HL-60 (cell line): ENCODE data around the gene KRTAP4-11.
"Not testable (repeated sequence)": the region's sequence is repeated elsewhere in the genome, so short reads cannot be mapped to it uniquely, and the experiment has no call there.

Source experiments
- DNase-seq, 2 experiments: peaks; one replicate each; pipeline ENCODE4 v3.0.0-alpha.2; 2010 to 2020; ENCODE audit warnings: low read depth in 1 of 2, low spot score in 1 of 2
- H3K27ac ChIP-seq: fragments of 250-450 bp; sonication (Bioruptor Pico); replicated peaks from 2 replicates; pipeline ENCODE4 v1.5.1; 2020; ENCODE audit warnings: mild to moderate bottlenecking, moderate library complexity
- H3K27me3 ChIP-seq: fragments of 250-450 bp; sonication (Bioruptor Pico); 2 replicates; pipeline ENCODE4 v1.5.1; 2021; ENCODE audit warnings: mild to moderate bottlenecking, moderate library complexity; ENCODE audit not compliant: insufficient read depth, poor library complexity, severe bottlenecking
- H3K4me3 ChIP-seq: replicated peaks from 2 replicates; pipeline ENCODE4 v1.5.1; 2011; ENCODE audit warnings: mild to moderate bottlenecking, control low read depth, low read length; ENCODE audit not compliant: insufficient read depth
- CTCF ChIP-seq: IDR thresholded peaks from one replicate; pipeline ENCODE4 v1.5.1; 2011; ENCODE audit warnings: low read length, control low read depth, inconsistent platforms; ENCODE audit not compliant: insufficient read depth
- GABPA ChIP-seq: IDR thresholded peaks from 2 replicates; pipeline ENCODE4 v1.6.1; 2012; ENCODE audit warnings: low read depth
- POLR2AphosphoS5 ChIP-seq: IDR thresholded peaks from 2 replicates; pipeline ENCODE4 v1.6.1; 2012; ENCODE audit warnings: low read depth
- REST ChIP-seq: IDR thresholded peaks from 2 replicates; pipeline ENCODE4 v1.6.1; 2012; ENCODE audit warnings: low read depth; ENCODE audit not compliant: insufficient replicate concordance
- SPI1 ChIP-seq: IDR thresholded peaks from 2 replicates; pipeline ENCODE4 v1.6.1; 2012; ENCODE audit warnings: low read depth, mild to moderate bottlenecking, borderline replicate concordance

The KRTAP4-11 gene

GRCh38 chr17:41149652-41149985 is 31.4 kb upstream of the KRTAP4-11 start, which contains the start of gene KRTAP4-5:
Gene KRTAP4-5 (minus strand): TSS chr17:41149825. CDS start chr17:41149767, 58 bp downstream.
- H3K27me3 ChIP-seq = peaks cover 2% of the 10 kb centered on the region
- no peak within 1 kb of the TSS for H3K4me3 ChIP-seq
- H3K27ac ChIP-seq = no peak within 1 kb of the TSS
- TF ChIP-seq POLR2AphosphoS5 (no peak), REST (peak; percentile 37)
- DNase-seq = no peak

GRCh38 chr17:41148971-41149651 is 30.9 kb upstream of the KRTAP4-11 start:
- not testable (repeated sequence) for DNase-seq, H3K27ac ChIP-seq, H3K27me3 ChIP-seq, H3K4me3 ChIP-seq

GRCh38 chr17:41147531-41148204 is 29.5 kb upstream of the KRTAP4-11 start:
- DNase-seq = no peak
- Histone ChIP-seq H3K4me3 (no peak overlapping the region), H3K27ac (no peak overlapping the region), H3K27me3 (peaks cover 2% of the 10 kb centered on the region)
- no peak for TF ChIP-seq REST
- no peak for TF ChIP-seq SPI1
- no peak for TF ChIP-seq GABPA
- no peak for TF ChIP-seq CTCF
- TF ChIP-seq POLR2AphosphoS5 = no peak

GRCh38 chr17:41145261-41145660 is 27.1 kb upstream of the KRTAP4-11 start:
- DNase-seq = no peak
- no peak for TF ChIP-seq SPI1
- TF ChIP-seq REST = no peak
- TF ChIP-seq POLR2AphosphoS5 = no peak
- TF ChIP-seq GABPA = no peak
- TF ChIP-seq CTCF = no peak
- Histone ChIP-seq H3K4me3 (no peak overlapping the region), H3K27ac (no peak overlapping the region), H3K27me3 (no peaks in the 10 kb centered on the region)
